WERI-Rb-1 (cell line): Measurements from ENCODE around the gene ADGRD1.

ENCODE experiments used
- DNase-seq: peaks from one replicate; pipeline ENCODE4 v3.0.0-alpha.2; 2020
- H3K27ac ChIP-seq: fragments of 250-450 bp; sonication (Bioruptor Pico); 2 replicates; pipeline ENCODE4 v1.5.1; 2020; ENCODE audit warnings: mild to moderate bottlenecking, moderate library complexity
- H3K27me3 ChIP-seq: fragments of 250-450 bp; sonication (Bioruptor Pico); 2 replicates; pipeline ENCODE4 v1.5.1; 2021; ENCODE audit warnings: mild to moderate bottlenecking, low read depth, moderate library complexity; ENCODE audit not compliant: insufficient read depth, severe bottlenecking
- H3K36me3 ChIP-seq: fragments of 250-450 bp; sonication (Bioruptor Pico); 2 replicates; pipeline ENCODE4 v1.5.1; 2020; ENCODE audit warnings: mild to moderate bottlenecking, moderate library complexity
- H3K4me3 ChIP-seq: 2 replicates; pipeline ENCODE4 v1.5.1; 2011; ENCODE audit warnings: low read depth, mild to moderate bottlenecking, control low read depth, low read length
- H3K9me3 ChIP-seq: fragments of 250-450 bp; sonication (Bioruptor Pico); 2 replicates; pipeline ENCODE4 v1.5.1; 2021; ENCODE audit warnings: mild to moderate bottlenecking, moderate library complexity; ENCODE audit not compliant: severe bottlenecking
- CTCF ChIP-seq: IDR thresholded peaks from 2 replicates; pipeline ENCODE4 v1.5.1; 2011; ENCODE audit warnings: low read depth, mild to moderate bottlenecking, control low read depth, inconsistent platforms, low read length

The ADGRD1 gene

GRCh38 chr12:130960787-130961186 lies 7.1 kb downstream of the ADGRD1 start:
- Histone ChIP-seq H3K9me3 (no peaks in the 10 kb centered on the region), H3K27me3 (no peaks in the 10 kb centered on the region), H3K4me3 (no peak overlapping the region), H3K36me3 (no peaks in the 10 kb centered on the region), H3K27ac (no peak overlapping the region)
- DNase-seq = no peak
- TF ChIP-seq CTCF = no peak

GRCh38 chr12:130961921-130962451 lies 8.3 kb downstream of the ADGRD1 start:
- Histone ChIP-seq H3K4me3 (no peak overlapping the region), H3K27ac (no peak overlapping the region), H3K9me3 (no peaks in the 10 kb centered on the region), H3K27me3 (no peaks in the 10 kb centered on the region), H3K36me3 (no peaks in the 10 kb centered on the region)
- TF ChIP-seq CTCF = no peak
- DNase-seq = no peak

GRCh38 chr12:130965214-130965613 lies 11.5 kb downstream of the ADGRD1 start:
- Histone ChIP-seq H3K4me3 (no peak overlapping the region), H3K9me3 (no peaks in the 10 kb centered on the region), H3K36me3 (no peaks in the 10 kb centered on the region), H3K27ac (no peak overlapping the region), H3K27me3 (no peaks in the 10 kb centered on the region)
- DNase-seq = no peak
- no peak for TF ChIP-seq CTCF

GRCh38 chr12:130965668-130966067 lies 12.0 kb downstream of the ADGRD1 start:
- Histone ChIP-seq H3K4me3 (no peak overlapping the region), H3K27me3 (no peaks in the 10 kb centered on the region), H3K9me3 (no peaks in the 10 kb centered on the region), H3K27ac (no peak overlapping the region), H3K36me3 (no peaks in the 10 kb centered on the region)
- DNase-seq = no peak
- TF ChIP-seq CTCF = no peak

GRCh38 chr12:130966443-130967030 lies 12.8 kb downstream of the ADGRD1 start:
- H3K27ac ChIP-seq = no peak overlapping the region
- H3K9me3 ChIP-seq = no peaks in the 10 kb centered on the region
- DNase-seq = no peak
- H3K4me3 ChIP-seq = no peak overlapping the region
- H3K27me3 ChIP-seq = no peaks in the 10 kb centered on the region
- TF ChIP-seq CTCF = no peak
- H3K36me3 ChIP-seq = no peaks in the 10 kb centered on the region

GRCh38 chr12:130967636-130968035 lies 13.9 kb downstream of the ADGRD1 start:
- Histone ChIP-seq H3K36me3 (no peaks in the 10 kb centered on the region), H3K27ac (no peak overlapping the region), H3K9me3 (no peaks in the 10 kb centered on the region), H3K4me3 (no peak overlapping the region), H3K27me3 (no peaks in the 10 kb centered on the region)
- no peak for DNase-seq
- no peak for TF ChIP-seq CTCF
